ENCODE results near the gene WDFY2.
"Not testable (repeated sequence)": the region's sequence is repeated elsewhere in the genome, so short reads cannot be mapped to it uniquely, and the experiment has no call there.

Gene WDFY2

DNA sequence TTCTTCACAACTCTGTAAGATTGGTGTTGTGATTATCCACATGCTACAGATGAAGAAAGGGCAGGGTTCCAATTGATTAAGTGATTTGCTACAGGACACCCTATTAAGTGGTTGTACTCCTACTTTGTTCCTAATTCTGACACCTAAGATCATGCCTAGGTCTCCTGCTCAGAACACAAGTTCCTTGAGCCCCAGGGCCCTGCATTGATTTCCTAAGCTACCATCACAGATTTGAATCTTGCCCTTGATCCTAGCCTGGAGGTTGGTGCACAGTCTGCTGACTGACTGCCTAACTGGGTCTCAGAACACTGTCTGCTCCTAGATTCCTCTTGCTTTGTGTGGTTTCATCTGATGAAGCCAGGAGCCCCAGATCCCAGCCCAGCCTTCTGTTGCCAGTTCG, 19.6 kb upstream of the WDFY2 start:
- no peak for DNase-seq

DNA sequence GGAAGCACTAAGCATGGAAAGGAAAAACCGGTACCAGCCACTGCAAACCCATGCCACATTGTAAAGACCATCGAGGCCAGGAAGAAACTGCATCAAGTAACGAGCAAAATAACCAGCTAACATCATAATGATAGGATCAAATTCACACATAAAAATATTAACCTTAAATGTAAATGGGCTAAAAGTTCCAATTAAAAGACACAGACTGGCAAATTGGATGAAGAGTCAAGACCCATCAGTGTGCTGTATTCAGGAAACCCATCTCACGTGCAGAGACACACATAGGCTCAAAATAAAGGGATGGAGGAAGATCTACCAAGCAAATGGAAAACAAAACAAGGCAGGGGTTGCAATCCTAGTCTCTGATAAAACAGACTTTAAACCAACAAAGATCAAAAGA, 15.3 kb upstream of the WDFY2 start:
- DNase-seq, result not testable (repeated sequence)

DNA sequence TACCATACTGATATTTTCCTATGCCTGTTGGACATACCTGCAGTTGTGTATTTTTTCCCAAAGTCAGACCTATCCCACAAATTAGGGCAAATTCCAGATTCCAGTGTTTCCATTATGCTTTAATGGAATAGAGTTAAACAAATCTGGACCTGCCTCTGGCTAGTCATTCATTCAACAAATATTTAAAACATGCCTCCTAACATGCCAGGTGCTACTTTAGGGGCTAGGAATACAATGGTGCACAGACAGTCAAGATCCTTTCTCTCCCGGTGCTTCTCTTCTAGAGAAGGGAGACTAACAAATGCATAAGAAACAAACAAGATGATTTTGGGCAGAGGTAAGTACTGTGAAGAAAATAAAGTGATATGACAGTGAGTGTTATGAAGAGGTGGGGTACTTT, 7.5 kb upstream of the WDFY2 start:
- DNase-seq, result no peak

DNA sequence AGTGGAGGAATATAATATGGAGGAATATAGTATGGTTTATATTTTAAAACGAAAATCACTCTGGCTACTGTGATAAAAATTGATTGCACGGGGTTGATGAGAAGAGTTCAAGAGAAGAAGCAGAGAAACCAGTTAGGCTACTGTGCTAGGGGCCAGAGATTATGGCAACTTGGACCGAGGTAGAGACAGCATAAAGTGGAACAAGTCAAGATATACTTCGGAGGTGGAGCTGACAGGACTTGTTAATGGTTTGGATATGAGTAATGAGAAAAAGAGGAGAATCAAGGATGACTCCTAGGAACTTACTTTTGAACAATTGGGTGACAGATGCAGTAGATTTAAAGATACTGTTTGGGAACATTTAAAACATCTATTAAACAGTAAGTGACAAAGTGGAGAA, 6.6 kb upstream of the WDFY2 start:
- DNase-seq, result no peak

DNA sequence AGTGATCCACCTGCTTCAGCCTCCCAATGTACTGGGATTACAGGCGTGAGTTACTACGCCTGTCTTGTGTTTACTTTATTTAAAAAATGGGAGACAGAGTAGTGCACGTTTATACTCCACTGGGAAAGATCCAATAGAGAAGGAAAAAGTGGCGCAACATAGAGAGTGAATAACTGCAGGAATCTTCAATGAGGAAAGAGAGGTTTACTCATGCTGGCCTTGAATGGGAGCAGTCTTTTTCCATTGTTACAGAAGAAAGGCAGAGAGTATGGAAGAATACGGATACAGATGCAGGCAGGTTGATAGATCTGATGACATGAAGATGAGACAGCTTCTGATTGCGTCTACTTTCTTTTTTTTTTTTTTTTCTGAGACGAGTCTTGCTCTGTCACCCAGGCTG, 4.6 kb upstream of the WDFY2 start:
- DNase-seq, result no peak

DNA sequence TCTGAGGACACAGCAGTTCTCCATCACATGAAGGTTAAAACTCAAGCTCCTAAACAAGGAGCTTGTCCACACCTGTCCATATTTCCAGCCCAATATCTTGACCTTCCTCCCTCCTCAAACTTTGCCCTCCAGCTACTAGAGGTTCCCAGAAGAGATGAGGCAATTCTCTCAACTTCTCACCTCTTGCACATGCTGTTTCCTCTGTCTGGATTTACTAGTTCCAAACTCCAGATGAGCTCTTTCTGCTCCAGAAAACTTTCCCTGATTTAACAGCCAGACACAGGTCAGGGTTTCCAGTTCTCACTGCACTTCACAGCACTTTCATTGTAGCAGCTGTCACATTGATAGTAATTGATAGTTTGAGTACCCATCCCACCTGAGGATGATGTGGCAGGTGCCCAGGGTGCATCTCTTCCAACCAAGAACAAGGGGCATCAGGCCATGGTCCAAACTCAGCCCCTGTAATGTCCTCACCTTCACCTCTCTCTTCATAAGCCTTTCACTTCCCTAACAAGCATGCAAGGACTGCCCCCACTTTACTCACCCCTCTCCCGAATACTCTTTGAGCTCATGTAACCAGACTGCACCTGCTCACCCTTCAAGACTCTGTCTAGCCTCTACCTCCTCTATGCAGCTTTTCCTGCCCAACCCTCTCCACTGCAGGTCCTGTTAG, 3.0 kb upstream of the WDFY2 start:
- DNase-seq, result no peak

DNA sequence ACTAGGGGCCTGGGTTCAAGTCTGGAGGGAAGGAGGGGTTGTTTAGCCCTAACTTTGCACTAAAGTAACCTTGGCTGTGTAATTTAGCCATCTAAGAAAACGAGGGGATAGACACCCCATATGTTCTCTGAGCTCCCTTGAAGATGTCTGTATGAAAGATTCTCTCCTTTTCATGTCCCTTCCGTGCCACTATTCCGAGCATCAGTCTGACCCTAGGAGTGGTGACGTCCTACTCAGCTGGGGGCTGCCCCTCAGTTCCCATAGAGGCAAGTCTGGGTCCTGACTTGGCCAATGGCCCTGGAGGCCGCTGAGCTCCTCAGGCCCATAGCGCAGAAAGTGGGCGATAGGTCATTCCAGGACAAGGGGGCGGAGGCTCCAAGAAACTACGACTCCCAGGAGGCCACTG, 790 bp upstream of the WDFY2 start:
- no peak for DNase-seq

DNA sequence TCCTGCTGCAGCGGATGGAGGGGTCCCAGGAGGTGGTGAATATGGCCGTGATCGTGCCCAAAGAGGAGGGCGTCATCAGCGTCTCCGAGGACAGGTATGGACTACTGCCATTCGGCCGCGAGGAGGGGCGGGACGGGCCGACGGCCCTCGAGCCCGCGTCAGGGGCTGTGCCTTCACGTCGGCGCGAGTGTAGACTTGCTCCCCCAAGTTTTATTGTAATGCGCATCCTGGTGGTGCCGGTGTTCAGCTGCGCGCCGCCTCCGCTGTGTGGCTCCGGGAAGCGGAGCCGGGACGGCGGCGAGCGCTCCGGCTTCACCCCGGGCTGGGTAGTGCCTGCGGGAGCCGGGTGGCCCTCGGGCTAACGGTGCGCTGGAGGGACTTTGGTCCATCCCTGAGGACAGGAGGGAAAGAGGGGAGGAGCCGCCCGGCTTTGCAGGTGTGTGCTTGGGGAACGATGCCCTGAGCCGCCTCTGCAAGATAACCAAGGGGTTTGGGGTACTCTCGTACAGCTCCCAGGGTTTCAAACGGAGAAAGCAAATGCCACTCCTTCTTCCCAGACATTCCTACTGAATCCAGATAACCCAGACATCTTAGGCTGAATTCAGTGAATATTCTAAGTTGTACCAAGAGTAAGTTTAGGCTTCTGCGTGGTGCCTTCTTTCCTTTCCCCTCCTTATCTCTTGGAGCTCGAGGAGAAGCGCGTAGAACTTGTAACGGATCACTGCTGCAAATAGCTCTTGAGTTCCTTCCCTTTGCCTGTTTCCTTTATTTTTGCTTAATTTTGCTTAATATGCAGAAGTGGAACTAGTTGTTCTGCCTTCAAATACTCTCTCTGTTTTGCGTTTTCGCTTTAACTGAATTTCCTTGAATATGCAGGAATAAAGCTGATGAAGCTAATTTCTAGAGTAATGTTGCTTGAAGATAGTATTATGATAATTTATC, 740 bp downstream of the WDFY2 start:
- peak; percentile 31 for DNase-seq

DNA sequence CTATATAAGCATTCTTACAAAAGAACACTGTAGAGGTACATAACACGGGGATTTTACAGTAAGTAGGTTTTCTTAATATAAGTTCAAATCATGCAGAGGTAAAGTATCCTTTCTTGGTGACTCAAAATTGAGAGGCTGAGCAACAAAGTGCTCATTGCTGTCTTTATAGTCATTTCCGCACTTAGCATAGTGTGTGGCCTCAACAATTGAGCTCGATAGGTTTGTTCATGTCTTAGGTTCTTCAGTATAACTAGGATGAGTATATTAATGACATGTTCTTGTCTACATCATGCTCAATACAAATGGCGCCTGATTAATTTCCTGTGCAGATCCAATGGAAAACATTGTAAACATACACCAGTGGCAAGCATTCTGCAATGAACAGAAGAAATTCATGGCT, 1.4 kb downstream of the WDFY2 start:
- DNase-seq, result no peak

DNA sequence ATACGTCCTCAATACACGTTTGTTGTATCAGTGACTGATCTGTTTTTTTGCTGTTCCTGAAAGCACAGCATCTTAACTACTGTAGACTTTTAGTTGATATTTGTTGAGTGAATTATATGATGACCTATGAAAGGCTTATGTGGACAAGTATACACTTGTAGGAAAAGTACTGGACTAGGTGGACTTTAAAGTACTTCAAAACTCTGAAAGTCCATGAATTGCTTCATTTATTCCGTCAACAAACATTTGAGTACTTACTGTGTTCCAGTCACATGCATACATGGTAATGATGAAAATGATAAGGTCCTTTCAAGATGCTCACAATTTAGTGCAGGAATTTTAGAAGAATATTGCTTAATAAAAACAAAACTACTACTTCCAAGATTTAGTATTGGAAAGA, 3.1 kb downstream of the WDFY2 start:
- no peak for DNase-seq

DNA sequence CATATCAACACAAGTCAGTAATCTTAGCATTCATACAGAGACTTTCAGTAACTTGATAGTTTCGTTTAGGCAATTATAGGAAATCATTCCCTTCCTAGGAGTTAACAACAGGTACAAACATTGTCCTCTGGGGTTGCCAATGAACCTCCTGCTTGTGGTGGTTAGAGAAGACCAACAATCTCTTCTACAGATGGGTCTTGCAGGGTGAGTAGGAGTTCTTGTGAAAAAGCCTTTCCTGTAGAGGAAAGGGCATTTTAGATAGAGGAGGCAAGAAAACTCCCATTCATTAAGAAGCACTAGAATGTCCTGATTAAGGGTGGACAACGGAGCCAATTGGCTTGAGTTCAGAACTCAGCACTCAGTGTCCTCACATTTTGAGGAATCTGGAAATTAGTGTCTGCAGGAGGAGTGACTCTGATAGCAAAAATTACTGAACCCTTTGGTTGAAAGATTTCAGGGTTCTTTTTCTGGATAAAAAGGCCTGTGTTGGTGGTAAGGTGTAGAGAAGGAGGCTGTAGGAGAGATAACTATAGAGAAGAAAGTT, 4.2 kb downstream of the WDFY2 start:
- DNase-seq, result no peak

DNA sequence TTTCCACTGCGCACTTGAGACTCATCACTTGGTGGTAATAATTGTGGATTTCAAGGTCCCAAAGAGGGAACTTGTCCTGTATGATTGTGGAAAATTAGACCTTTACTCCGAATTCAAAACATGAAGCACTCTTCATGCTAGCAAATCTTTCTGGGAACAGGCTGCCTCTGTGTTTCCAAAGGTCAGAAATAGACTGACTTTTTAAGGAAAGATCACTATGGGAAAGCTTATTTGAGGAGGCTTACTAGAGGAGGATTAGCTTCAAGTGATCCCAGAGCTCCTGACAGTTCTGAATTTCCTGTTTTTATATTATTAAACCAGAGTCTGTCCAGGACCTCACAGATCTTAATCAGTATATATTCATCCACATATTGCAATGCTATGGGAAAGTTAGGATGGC, 5.5 kb downstream of the WDFY2 start:
- no peak for DNase-seq

DNA sequence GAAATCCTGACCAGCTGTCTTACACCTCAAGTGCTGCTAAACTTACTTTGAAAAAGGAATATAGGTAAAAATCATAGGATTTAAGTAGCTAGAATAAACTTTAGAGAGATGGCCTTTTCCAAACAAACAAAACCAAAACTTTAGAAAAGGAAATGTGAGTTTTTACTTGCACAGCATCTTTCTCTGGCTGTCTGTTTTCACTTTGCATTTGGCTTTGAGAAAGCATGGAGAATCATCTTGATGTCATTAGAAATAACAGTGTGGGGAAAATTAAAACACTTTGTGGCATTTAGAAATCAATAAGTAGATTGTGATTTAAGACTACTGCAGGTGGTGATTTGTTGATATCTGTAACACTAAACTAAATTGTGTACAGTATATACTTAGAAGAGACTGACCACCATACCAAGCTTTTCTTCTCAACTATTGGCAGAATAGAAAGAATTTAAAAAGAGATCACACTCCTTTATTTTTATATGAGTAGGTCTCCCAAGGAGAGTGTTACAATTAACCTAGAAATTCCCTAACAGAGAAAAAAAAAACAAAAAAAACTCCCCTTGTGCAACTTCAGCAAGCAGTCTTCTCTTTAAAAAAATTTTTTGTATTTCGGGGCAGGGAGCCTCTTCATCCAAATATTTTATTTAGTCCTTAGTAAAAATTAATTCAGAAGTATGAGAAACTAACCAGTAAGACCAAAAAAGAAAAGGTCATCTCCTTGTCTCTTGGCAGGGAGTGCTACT, 6.1 kb downstream of the WDFY2 start:
- DNase-seq, result no peak

DNA sequence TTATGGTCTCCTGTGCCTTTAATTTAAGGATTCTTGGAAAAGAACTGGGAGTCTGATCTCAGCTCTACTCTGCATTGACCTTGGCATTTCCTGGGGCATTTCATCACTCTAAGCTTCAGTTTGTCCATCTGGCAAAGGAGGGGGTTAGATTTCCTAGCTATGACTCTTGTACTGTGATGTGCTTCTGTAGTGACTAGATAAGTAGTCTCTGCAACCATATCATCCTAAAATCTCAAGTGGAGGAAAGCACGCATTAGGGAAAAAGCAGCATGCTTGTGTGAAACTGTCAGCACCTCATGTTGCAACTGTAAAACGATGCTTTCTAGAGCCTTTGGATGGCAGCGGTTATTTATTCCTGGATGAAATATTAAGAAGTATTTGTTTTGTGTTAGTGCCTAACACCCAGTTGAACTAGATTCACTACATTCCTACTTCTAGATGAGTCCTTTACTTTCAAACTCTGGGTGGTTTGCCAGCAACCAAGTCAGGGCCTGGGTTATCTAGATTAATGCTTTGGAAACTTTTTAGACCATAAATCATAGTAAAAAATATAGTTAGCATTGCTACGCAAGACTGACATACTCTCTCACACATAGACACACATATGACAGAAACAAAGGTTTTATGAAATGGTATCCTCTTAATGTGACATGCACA, 6.8 kb downstream of the WDFY2 start:
- peak; percentile 24 for DNase-seq

DNA sequence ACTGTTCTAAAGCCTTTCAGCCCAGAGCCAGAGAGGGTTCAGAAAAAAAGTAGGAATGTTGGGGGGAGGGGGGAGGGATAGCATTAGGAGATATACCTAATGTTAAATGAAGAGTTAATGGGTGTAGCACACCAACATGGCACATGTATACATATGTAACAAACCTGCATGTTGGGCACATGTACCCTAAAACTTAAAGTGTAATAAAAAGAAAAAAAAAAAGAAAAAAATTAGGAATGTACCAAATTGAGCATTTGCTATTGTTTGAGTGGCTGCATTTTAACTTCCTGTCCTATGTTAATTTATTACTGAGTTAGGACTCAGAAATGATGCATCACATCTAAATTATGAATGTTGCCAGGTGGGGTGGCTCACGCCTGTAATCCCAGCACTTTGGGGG, 7.7 kb downstream of the WDFY2 start:
- not testable (repeated sequence) for DNase-seq

DNA sequence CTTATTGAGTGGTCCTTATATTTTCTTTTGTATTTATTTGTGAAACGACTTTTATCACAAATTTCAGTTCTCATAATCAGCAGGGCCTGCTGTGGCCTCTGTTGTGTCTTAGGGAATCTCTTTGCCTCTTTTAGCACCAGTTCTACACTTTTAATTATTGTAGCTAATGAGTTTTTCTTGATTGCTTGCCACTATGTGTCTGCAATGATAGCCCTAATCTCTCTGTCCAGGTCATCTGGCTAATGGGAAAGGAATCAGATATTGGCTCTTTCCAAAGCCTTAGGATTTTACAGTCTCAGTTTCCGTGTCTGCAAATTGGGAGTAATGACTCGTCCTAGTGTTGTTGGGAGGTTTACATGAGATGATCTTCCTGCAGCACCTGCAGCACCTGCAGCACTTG, 10.2 kb downstream of the WDFY2 start:
- DNase-seq, result no peak

DNA sequence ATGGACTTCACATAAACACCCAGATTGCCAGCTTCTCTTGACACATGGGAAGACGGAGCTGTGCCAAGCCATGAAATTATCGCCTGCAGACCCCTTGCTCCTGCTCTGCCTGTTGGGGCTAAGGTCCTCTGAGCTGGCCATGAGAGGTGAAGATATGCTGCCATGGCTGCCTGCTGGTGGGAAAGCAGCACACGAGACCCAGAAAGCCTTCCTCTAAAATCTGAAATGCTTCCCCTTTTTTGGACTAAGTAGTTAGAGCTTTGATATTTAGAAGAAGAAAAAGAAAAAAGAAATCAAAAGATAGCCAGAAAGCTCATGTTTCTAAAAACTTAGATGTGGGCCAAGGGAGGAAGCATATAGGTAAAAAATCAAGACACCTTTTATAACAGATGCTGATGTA, 11.2 kb downstream of the WDFY2 start:
- DNase-seq, result no peak

DNA sequence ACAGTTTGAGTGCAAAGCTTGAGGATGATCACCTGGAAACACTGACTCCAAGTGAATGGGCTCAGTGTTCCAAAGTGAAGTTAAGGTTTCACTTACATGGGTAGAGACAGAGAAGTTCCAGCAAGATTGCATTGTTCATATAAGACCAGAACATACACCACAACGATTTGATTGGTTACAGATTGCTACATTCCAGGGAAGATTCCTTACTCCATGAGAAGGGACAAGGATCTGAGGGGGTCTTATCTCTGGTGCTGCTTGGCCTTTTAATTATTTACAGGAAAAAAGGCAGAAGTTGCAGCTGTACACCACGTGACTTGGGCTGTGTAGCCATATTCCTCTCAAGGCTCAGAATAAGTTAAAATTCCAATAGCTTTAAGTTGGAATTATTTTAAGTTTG, 12.3 kb downstream of the WDFY2 start:
- DNase-seq, result no peak

DNA sequence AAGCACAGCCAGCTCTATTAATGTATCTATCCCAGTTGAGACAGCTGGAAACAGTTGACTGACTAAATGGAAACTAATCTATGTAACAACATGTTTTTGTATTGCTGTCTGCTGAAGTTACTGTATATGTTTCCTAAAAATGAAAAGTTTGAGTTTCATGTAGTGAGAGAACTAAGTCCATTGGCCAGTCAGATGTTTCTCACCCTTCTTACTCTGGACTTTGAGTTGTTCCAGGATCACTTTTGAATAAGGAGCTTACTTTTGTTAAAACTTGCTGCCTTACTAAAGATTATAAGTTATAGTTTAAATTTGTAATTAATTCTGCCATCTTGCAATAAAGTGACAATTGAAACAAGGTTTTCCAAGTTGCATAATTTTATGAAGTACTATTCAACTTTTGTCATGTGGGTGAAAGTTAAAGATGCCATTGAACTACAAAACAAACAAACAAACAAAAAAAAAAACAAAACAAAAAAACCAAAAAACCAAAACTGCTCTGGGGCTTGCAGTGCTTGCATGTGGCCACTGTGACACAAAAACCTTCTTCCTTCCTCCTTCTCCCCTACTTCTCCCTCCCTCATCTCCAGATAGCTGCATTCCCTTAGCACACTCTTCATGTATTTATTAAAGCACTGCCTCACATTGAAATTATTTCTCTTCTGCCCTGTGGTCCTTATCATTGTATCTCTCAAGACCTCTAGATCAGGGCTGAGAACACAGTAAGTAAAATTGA, 15.3 kb downstream of the WDFY2 start:
- DNase-seq, result no peak

DNA sequence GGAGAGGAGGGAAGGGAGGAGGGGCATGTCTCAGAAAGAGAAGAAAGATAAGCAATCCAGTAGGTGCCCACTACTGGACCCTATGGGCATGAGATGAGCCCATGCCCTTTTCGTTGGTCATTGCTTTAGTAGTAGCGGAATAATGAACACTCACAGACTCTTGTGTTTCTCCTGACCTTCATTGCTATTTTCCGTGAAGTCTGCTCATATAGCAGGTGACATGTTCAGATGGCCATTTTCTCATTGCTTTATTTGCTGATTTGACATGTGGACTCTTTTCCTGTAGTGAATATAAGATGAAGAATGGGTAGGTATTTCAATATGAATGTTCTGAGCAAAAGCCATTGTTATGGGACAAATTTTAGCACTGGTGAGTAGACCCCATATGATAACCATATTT, 16.4 kb downstream of the WDFY2 start:
- DNase-seq, result no peak

DNA sequence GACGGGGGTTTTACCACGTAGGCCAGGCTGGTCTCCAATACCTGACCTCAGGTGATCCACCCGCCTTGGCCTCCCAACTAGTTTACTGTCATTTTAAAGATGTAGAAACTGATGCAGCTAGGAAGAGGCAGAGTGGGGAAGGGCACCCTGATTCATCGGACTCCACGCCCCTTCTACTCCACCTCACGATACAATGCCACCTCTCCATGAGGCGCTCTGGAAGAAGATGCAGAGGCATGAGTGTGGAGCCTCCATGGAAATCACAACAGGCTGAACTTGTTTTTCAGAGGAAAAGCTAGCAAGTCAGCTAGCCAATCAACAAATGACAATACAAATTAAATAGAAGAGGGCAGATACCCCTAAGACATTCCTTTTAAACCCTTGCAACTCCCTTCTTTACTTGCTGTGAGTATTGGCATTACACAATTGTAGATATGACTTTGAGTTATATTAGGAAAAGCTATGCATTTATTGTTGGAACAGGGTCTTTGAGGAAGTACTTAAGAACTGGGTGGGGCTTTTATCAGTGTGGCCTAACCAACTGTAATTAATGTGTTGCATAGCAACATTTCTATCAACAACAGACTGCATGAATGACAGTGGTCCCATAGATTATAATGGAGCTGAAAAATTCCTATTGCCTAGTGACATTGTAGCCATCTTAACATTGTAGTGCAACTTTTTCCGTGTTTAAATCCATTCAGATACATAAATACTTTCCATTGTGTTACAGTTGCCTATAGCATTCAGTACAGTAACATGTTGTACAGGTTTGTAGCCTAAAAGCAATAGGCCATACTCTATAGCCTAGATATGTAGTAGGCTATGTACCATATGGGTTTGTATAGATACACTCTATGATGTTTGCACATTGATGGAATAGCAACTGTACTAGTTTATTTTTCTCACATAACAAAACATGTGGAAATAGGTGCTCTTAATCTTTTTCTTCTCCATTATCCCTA, 17.6 kb downstream of the WDFY2 start:
- DNase-seq, result no peak
